KMS-11 (cell line): Measurements from ENCODE around the gene MOB1B.
"Not testable (repeated sequence)": the region's sequence is repeated elsewhere in the genome, so short reads cannot be mapped to it uniquely, and the experiment has no call there.

Experiments used
- H2AFZ ChIP-seq: fragments of 200-600 bp; sonication (generic); 2 replicates; pipeline ENCODE4 v1.6.1; 2016; ENCODE audit warnings: antibody characterized with exemption, mixed run types, low read depth
- H3K27ac ChIP-seq: fragments of 200-600 bp; sonication (generic); 2 replicates; pipeline ENCODE4 v1.6.1; 2016; ENCODE audit warnings: mild to moderate bottlenecking, mixed run types
- H3K27me3 ChIP-seq: fragments of 200-600 bp; sonication (generic); 2 replicates; pipeline ENCODE4 v1.6.1; 2017; ENCODE audit warnings: mild to moderate bottlenecking, low read depth, mixed run types, moderate library complexity; ENCODE audit not compliant: insufficient read depth
- H3K36me3 ChIP-seq: fragments of 200-600 bp; sonication (generic); 2 replicates; pipeline ENCODE4 v1.6.1; 2017; ENCODE audit warnings: mild to moderate bottlenecking, mixed run types; ENCODE audit not compliant: insufficient read depth
- H3K4me1 ChIP-seq: fragments of 200-600 bp; sonication (generic); 2 replicates; pipeline ENCODE4 v1.6.1; 2016; ENCODE audit warnings: mild to moderate bottlenecking, low read depth, mixed run types; ENCODE audit not compliant: poor library complexity, severe bottlenecking
- H3K4me2 ChIP-seq: fragments of 200-600 bp; sonication (generic); 2 replicates; pipeline ENCODE4 v1.7.0; 2016; ENCODE audit warnings: mild to moderate bottlenecking, mixed run types
- H3K4me3 ChIP-seq: fragments of 200-600 bp; sonication (generic); IDR thresholded peaks from 2 replicates; pipeline ENCODE4 v1.6.1; 2017; ENCODE audit warnings: low read depth, low read length, mixed read lengths; ENCODE audit not compliant: insufficient read depth
- H3K79me2 ChIP-seq: fragments of 200-600 bp; sonication (generic); 2 replicates; pipeline ENCODE4 v1.6.1; 2016; ENCODE audit warnings: low read depth, mixed run types; ENCODE audit not compliant: insufficient read depth
- H3K9ac ChIP-seq: fragments of 200-600 bp; sonication (generic); 2 replicates; pipeline ENCODE4 v1.6.1; 2016; ENCODE audit warnings: mild to moderate bottlenecking, mixed run types
- H4K20me1 ChIP-seq: fragments of 200-600 bp; sonication (generic); 2 replicates; pipeline ENCODE4 v1.6.1; 2016; ENCODE audit warnings: mild to moderate bottlenecking, mixed run types; ENCODE audit not compliant: insufficient read depth
- TF ChIP-seq, protein P1 (sequence below): fragments of 200-600 bp; sonication (generic); conservative IDR thresholded peaks from 2 replicates; pipeline ENCODE4 v1.6.1; 2017; ENCODE audit warnings: low read depth, mild to moderate bottlenecking, antibody characterized with exemption, low read length, moderate library complexity, mixed read lengths

The MOB1B gene

GRCh38 chr4:70996018-70996360 lies 93.8 kb downstream of the MOB1B start:
- Histone ChIP-seq H3K4me3 (no peak overlapping the region), H3K4me1 (peaks cover 43% of the 10 kb centered on the region), H2AFZ (no peak overlapping the region), H3K27me3 (no peaks in the 10 kb centered on the region), H3K9ac (no peak overlapping the region), H3K79me2 (peaks cover 50% of the 10 kb centered on the region), H3K27ac (no peak overlapping the region), H3K4me2 (peak overlapping the region; percentile 26; the same call in 1 of the 2 replicates), H4K20me1 (no peaks in the 10 kb centered on the region), H3K36me3 (peaks cover 4% of the 10 kb centered on the region; the same call in 1 of the 2 replicates)
- TF ChIP-seq, protein P1, sequence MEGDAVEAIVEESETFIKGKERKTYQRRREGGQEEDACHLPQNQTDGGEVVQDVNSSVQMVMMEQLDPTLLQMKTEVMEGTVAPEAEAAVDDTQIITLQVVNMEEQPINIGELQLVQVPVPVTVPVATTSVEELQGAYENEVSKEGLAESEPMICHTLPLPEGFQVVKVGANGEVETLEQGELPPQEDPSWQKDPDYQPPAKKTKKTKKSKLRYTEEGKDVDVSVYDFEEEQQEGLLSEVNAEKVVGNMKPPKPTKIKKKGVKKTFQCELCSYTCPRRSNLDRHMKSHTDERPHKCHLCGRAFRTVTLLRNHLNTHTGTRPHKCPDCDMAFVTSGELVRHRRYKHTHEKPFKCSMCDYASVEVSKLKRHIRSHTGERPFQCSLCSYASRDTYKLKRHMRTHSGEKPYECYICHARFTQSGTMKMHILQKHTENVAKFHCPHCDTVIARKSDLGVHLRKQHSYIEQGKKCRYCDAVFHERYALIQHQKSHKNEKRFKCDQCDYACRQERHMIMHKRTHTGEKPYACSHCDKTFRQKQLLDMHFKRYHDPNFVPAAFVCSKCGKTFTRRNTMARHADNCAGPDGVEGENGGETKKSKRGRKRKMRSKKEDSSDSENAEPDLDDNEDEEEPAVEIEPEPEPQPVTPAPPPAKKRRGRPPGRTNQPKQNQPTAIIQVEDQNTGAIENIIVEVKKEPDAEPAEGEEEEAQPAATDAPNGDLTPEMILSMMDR = no peak

- H3K4me3 ChIP-seq = no peak overlapping the region
- H4K20me1 ChIP-seq = no peaks in the 10 kb centered on the region
- H3K27ac ChIP-seq = no peak overlapping the region
- H3K4me1 ChIP-seq = peaks cover 43% of the 10 kb centered on the region
- peak overlapping the region; percentile 26 for H3K4me2 ChIP-seq
- no peak overlapping the region for H3K9ac ChIP-seq
- peaks cover 4% of the 10 kb centered on the region; the same call in 1 of the 2 replicates for H3K36me3 ChIP-seq
- H3K27me3 ChIP-seq = no peaks in the 10 kb centered on the region
- H2AFZ ChIP-seq = no peak overlapping the region
- TF ChIP-seq, protein P1 = no peak
- H3K79me2 ChIP-seq = peaks cover 60% of the 10 kb centered on the region
Measured at GRCh38 chr4:70997036-70997435, 94.9 kb downstream of the MOB1B start.

DNA sequence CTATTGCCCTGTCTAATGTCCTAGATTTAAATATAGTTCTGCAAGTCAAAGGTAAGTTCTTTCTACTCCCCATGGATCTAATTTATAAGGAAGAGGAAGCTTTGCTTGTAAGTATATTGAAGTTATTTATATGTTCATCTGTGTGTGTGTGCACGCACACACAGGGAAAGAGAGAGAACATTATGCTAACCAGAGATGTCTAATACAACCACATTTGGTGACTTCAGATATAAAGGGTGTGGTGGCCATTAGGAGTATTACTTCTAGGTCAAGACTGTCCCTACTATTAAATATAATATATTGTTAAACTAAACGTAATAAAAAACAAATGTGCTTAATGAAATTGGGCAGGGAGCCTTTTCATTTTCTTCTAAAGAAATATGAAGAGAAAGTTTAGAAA lies 95.4 kb downstream of the MOB1B start:
- TF ChIP-seq, protein P1 = no peak
- no peaks in the 10 kb centered on the region for H3K27me3 ChIP-seq
- H3K4me2 ChIP-seq = peak overlapping the region; percentile 26; the same call in 1 of the 2 replicates
- no peak overlapping the region for H3K9ac ChIP-seq
- peaks cover 66% of the 10 kb centered on the region for H3K79me2 ChIP-seq
- H3K27ac ChIP-seq = no peak overlapping the region
- H4K20me1 ChIP-seq = no peaks in the 10 kb centered on the region
- no peak overlapping the region for H2AFZ ChIP-seq
- peaks cover 43% of the 10 kb centered on the region for H3K4me1 ChIP-seq
- H3K36me3 ChIP-seq = peaks cover 4% of the 10 kb centered on the region; the same call in 1 of the 2 replicates
- H3K4me3 ChIP-seq = no peak overlapping the region

- H3K4me2 ChIP-seq, H3K9ac ChIP-seq, H3K27ac ChIP-seq, H3K36me3 ChIP-seq, H3K4me3 ChIP-seq, H3K27me3 ChIP-seq, H4K20me1 ChIP-seq, H2AFZ ChIP-seq: not testable (repeated sequence)
- peaks cover 75% of the 10 kb centered on the region for H3K79me2 ChIP-seq
- H3K4me1 ChIP-seq = peaks cover 56% of the 10 kb centered on the region
Measured at GRCh38 chr4:70999639-71000038, 97.5 kb downstream of the MOB1B start.

GRCh38 chr4:71001363-71001762 lies 99.2 kb downstream of the MOB1B start:
- not testable (repeated sequence) for H3K4me2 ChIP-seq, H3K27ac ChIP-seq, H3K4me3 ChIP-seq, H3K36me3 ChIP-seq, H2AFZ ChIP-seq, H4K20me1 ChIP-seq, H3K9ac ChIP-seq, H3K27me3 ChIP-seq
- peaks cover 54% of the 10 kb centered on the region for H3K4me1 ChIP-seq
- peaks cover 58% of the 10 kb centered on the region for H3K79me2 ChIP-seq
